ENCODE results near the gene ACHE.
A peak's percentile ranks its signal among the peaks of the same experiment; 100 is the strongest.

ACHE gene

GRCh38 chr7:100880645-100881044, 15.0 kb downstream of the ACHE start:
- no peak overlapping the region for H3K4me3 ChIP-seq (ENCODE audit: low read depth in 1 of 2, low read length in 2 of 2)
- H3K27ac ChIP-seq (ENCODE audit: low read length), result no peak overlapping the region

GRCh38 chr7:100879685-100880261, 15.9 kb downstream of the ACHE start:
- Histone ChIP-seq H3K4me1 (ENCODE audit: control insufficient read depth in 1 of 2, insufficient read depth in 2 of 2, low read length in 2 of 2) (peaks cover 7 to 35% of the 10 kb centered on the region in 2 donors), H3K9me3 (ENCODE audit: control insufficient read depth in 1 of 2, low read length in 2 of 2) (no peaks in the 10 kb centered on the region), H3K27me3 (ENCODE audit: low read depth, low read length) (no peaks in the 10 kb centered on the region), H3K4me3 (ENCODE audit: low read depth in 1 of 2, low read length in 2 of 2) (no peak overlapping the region), H3K36me3 (ENCODE audit: control insufficient read depth in 1 of 2, insufficient read depth in 2 of 2, low read length in 2 of 2) (peaks cover 32 to 38% of the 10 kb centered on the region in 2 donors), H3K27ac (ENCODE audit: low read length) (no peak overlapping the region)

More at GRCh38 chr7:100880645-100881044, 15.0 kb downstream of the ACHE start:
- Histone ChIP-seq H3K9me3 (ENCODE audit: control insufficient read depth in 1 of 2, low read length in 2 of 2) (no peaks in the 10 kb centered on the region), H3K4me1 (ENCODE audit: control insufficient read depth in 1 of 2, insufficient read depth in 2 of 2, low read length in 2 of 2) (peaks cover 7 to 32% of the 10 kb centered on the region in 2 donors), H3K36me3 (ENCODE audit: control insufficient read depth in 1 of 2, insufficient read depth in 2 of 2, low read length in 2 of 2) (peaks cover 41 to 46% of the 10 kb centered on the region in 2 donors), H3K27me3 (ENCODE audit: low read depth, low read length) (no peaks in the 10 kb centered on the region)

GRCh38 chr7:100878685-100879084, 17.0 kb downstream of the ACHE start:
- H3K9me3 ChIP-seq (ENCODE audit: control insufficient read depth in 1 of 2, low read length in 2 of 2), result no peaks in the 10 kb centered on the region
- H3K4me3 ChIP-seq (ENCODE audit: low read depth in 1 of 2, low read length in 2 of 2), result no peak overlapping the region
- H3K4me1 ChIP-seq (ENCODE audit: control insufficient read depth in 1 of 2, insufficient read depth in 2 of 2, low read length in 2 of 2), result peaks cover 7 to 41% of the 10 kb centered on the region in 2 donors
- H3K36me3 ChIP-seq (ENCODE audit: control insufficient read depth in 1 of 2, insufficient read depth in 2 of 2, low read length in 2 of 2), result peaks cover 21 to 27% of the 10 kb centered on the region in 2 donors
- H3K27ac ChIP-seq (ENCODE audit: low read length), result no peak overlapping the region
- H3K27me3 ChIP-seq (ENCODE audit: low read depth, low read length), result no peaks in the 10 kb centered on the region

- Histone ChIP-seq H3K27ac (ENCODE audit: low read length) (no peak overlapping the region), H3K4me1 (ENCODE audit: control insufficient read depth in 1 of 2, insufficient read depth in 2 of 2, low read length in 2 of 2) (peaks cover 7 to 41% of the 10 kb centered on the region in 2 donors), H3K36me3 (ENCODE audit: control insufficient read depth in 1 of 2, insufficient read depth in 2 of 2, low read length in 2 of 2) (peaks cover 18 to 24% of the 10 kb centered on the region in 2 donors), H3K9me3 (ENCODE audit: control insufficient read depth in 1 of 2, low read length in 2 of 2) (no peaks in the 10 kb centered on the region), H3K4me3 (ENCODE audit: low read depth in 1 of 2, low read length in 2 of 2) (no peak overlapping the region), H3K27me3 (ENCODE audit: low read depth, low read length) (no peaks in the 10 kb centered on the region)
Measured at GRCh38 chr7:100878013-100878412, 17.7 kb downstream of the ACHE start.

GRCh38 chr7:100875356-100875751, 20.3 kb downstream of the ACHE start:
- peak overlapping the region; percentile 96 for H3K27ac ChIP-seq (ENCODE audit: low read length)
- no peaks in the 10 kb centered on the region for H3K9me3 ChIP-seq (ENCODE audit: control insufficient read depth in 1 of 2, low read length in 2 of 2)
- H3K4me3 ChIP-seq (ENCODE audit: low read depth in 1 of 2, low read length in 2 of 2), result peak overlapping the region; percentile 72 to 94
- peaks cover 7 to 41% of the 10 kb centered on the region in 2 donors for H3K4me1 ChIP-seq (ENCODE audit: control insufficient read depth in 1 of 2, insufficient read depth in 2 of 2, low read length in 2 of 2)
- H3K27me3 ChIP-seq (ENCODE audit: low read depth, low read length), result no peaks in the 10 kb centered on the region
- peaks cover 9 to 31% of the 10 kb centered on the region in 2 donors for H3K36me3 ChIP-seq (ENCODE audit: control insufficient read depth in 1 of 2, insufficient read depth in 2 of 2, low read length in 2 of 2)

- no peaks in the 10 kb centered on the region for H3K9me3 ChIP-seq (ENCODE audit: control insufficient read depth in 1 of 2, low read length in 2 of 2)
- H3K27ac ChIP-seq (ENCODE audit: low read length), result peak within 1 kb of the TSS; percentile 96
- peaks cover 7 to 41% of the 10 kb centered on the region in 2 donors for H3K4me1 ChIP-seq (ENCODE audit: control insufficient read depth in 1 of 2, insufficient read depth in 2 of 2, low read length in 2 of 2)
- no peaks in the 10 kb centered on the region for H3K27me3 ChIP-seq (ENCODE audit: low read depth, low read length)
- H3K4me3 ChIP-seq (ENCODE audit: low read depth in 1 of 2, low read length in 2 of 2), result peak within 1 kb of the TSS; percentile 72 to 94
- H3K36me3 ChIP-seq (ENCODE audit: control insufficient read depth in 1 of 2, insufficient read depth in 2 of 2, low read length in 2 of 2), result peaks cover 9 to 31% of the 10 kb centered on the region in 2 donors
Measured at GRCh38 chr7:100874577-100875355, 20.9 kb downstream of the ACHE start, which contains the start of gene SRRT. TSS of gene SRRT (plus strand) at chr7:100875103. CDS start at chr7:100875591, 488 bp downstream.

GRCh38 chr7:100874300-100874576, 21.4 kb downstream of the ACHE start:
- Histone ChIP-seq H3K36me3 (ENCODE audit: control insufficient read depth in 1 of 2, insufficient read depth in 2 of 2, low read length in 2 of 2) (peaks cover 9 to 31% of the 10 kb centered on the region in 2 donors), H3K4me1 (ENCODE audit: control insufficient read depth in 1 of 2, insufficient read depth in 2 of 2, low read length in 2 of 2) (peaks cover 7 to 41% of the 10 kb centered on the region in 2 donors), H3K4me3 (ENCODE audit: low read depth in 1 of 2, low read length in 2 of 2) (peak overlapping the region; percentile 72 to 94)

GRCh38 chr7:100873599-100874299, 21.9 kb downstream of the ACHE start:
- no peaks in the 10 kb centered on the region for H3K9me3 ChIP-seq (ENCODE audit: control insufficient read depth in 1 of 2, low read length in 2 of 2)
- peaks cover 7 to 43% of the 10 kb centered on the region in 2 donors for H3K4me1 ChIP-seq (ENCODE audit: control insufficient read depth in 1 of 2, insufficient read depth in 2 of 2, low read length in 2 of 2)
- H3K27ac ChIP-seq (ENCODE audit: low read length), result peak overlapping the region; percentile 96
- H3K27me3 ChIP-seq (ENCODE audit: low read depth, low read length), result no peaks in the 10 kb centered on the region
- H3K36me3 ChIP-seq (ENCODE audit: control insufficient read depth in 1 of 2, insufficient read depth in 2 of 2, low read length in 2 of 2), result peaks cover 9 to 31% of the 10 kb centered on the region in 2 donors
- H3K4me3 ChIP-seq (ENCODE audit: low read depth in 1 of 2, low read length in 2 of 2), result peak overlapping the region; percentile 72 to 94

More at GRCh38 chr7:100874300-100874576, 21.4 kb downstream of the ACHE start:
- no peaks in the 10 kb centered on the region for H3K27me3 ChIP-seq (ENCODE audit: low read depth, low read length)
- peak overlapping the region; percentile 96 for H3K27ac ChIP-seq (ENCODE audit: low read length)
- H3K9me3 ChIP-seq (ENCODE audit: control insufficient read depth in 1 of 2, low read length in 2 of 2), result no peaks in the 10 kb centered on the region

- H3K36me3 ChIP-seq (ENCODE audit: control insufficient read depth in 1 of 2, insufficient read depth in 2 of 2, low read length in 2 of 2), result peaks cover 10 to 25% of the 10 kb centered on the region in 2 donors
- H3K4me3 ChIP-seq (ENCODE audit: low read depth in 1 of 2, low read length in 2 of 2), result peak overlapping the region; percentile 73 to 81
- no peaks in the 10 kb centered on the region for H3K9me3 ChIP-seq (ENCODE audit: control insufficient read depth in 1 of 2, low read length in 2 of 2)
- peaks cover 10 to 35% of the 10 kb centered on the region in 2 donors for H3K4me1 ChIP-seq (ENCODE audit: control insufficient read depth in 1 of 2, insufficient read depth in 2 of 2, low read length in 2 of 2)
- H3K27ac ChIP-seq (ENCODE audit: low read length), result peak overlapping the region; percentile 84
- H3K27me3 ChIP-seq (ENCODE audit: low read depth, low read length), result no peaks in the 10 kb centered on the region
Measured at GRCh38 chr7:100867776-100868485, 27.8 kb downstream of the ACHE start.

GRCh38 chr7:100867040-100867775, 28.5 kb downstream of the ACHE start, which contains the start of gene TRIP6:
TSS of gene TRIP6 (plus strand) at chr7:100867387. CDS start at chr7:100867498, 111 bp downstream.
- Histone ChIP-seq H3K4me1 (ENCODE audit: control insufficient read depth in 1 of 2, insufficient read depth in 2 of 2, low read length in 2 of 2) (peaks cover 10 to 35% of the 10 kb centered on the region in 2 donors), H3K36me3 (ENCODE audit: control insufficient read depth in 1 of 2, insufficient read depth in 2 of 2, low read length in 2 of 2) (peaks cover 9 to 24% of the 10 kb centered on the region in 2 donors), H3K27ac (ENCODE audit: low read length) (peak within 1 kb of the TSS; percentile 84)

More at GRCh38 chr7:100867040-100867775, 28.5 kb downstream of the ACHE start, which contains the start of gene TRIP6:
- Histone ChIP-seq H3K9me3 (ENCODE audit: control insufficient read depth in 1 of 2, low read length in 2 of 2) (no peaks in the 10 kb centered on the region), H3K4me3 (ENCODE audit: low read depth in 1 of 2, low read length in 2 of 2) (peak within 1 kb of the TSS; percentile 73 to 81), H3K27me3 (ENCODE audit: low read depth, low read length) (no peaks in the 10 kb centered on the region)
